ENCODE data around the gene GFM1.
"Not testable (repeated sequence)": the region's sequence is repeated elsewhere in the genome, so short reads cannot be mapped to it uniquely, and the experiment has no call there.

The GFM1 gene

DNA sequence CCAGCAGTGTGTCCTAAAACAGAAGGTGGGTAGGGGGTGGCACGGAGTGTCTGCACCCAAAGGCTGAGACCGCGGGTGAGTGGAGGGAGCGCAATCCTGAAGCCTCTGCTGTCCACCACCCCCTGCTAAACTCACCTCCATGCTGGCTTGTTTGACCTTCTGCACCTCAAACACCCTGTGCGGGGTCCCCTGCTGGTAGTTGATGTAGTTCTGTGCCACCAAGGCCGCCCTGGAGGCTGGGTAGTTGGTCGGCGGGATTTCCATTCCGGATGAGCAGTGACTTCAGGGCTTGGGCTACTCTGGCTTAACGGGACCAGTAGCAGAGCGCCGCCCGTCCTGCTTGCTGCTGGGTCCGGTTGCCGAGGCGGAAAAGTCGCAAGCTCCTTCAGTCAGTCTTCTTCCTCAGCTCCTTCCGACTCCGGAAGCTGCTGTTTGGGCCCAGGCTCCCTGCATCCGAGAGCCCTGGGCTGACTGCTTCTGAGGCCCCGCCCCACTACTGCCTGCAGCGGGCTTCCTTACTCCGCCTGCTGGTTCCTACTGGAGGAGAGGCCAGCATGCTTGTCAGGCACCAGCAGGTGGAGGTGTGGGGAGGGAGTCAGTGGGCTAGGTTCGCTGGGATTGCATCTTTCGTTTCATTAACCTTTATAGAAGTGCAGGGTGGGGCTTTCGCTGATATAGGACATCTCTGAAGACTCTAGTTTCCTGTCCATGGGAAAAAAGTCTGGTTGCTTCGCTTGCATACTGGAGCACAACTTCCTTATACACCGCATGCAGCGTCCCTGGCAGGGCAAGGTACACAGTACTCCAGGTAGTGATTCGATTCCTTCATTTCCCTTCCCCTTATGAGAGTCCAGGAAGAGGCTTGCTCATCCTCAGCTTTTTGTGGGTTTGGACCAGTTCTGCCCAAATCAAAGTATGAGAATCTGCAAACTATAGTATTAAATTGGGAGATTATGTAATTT is 28.2 kb downstream of the GFM1 start, which contains the start of gene LXN:
LXN (minus strand) TSS at position 434 of the 962 bp plus-strand sequence; CDS start at position 264, 170 bp downstream.
- Histone ChIP-seq H3K27me3 (ENCODE audit: insufficient read depth, low read length) (no peaks in the 10 kb centered on the region), H3K27ac (ENCODE audit: low read depth, low read length) (peak within 1 kb of the TSS; percentile 15; the same call in 1 of the 2 replicates), H3K36me3 (ENCODE audit: insufficient read depth, low read length) (no peaks in the 10 kb centered on the region), H3K4me1 (ENCODE audit: control insufficient read depth, insufficient read depth, low read length, unreplicated experiment) (peaks cover 18% of the 10 kb centered on the region), H2AFZ (ENCODE audit: low read length, unreplicated experiment) (peak within 1 kb of the TSS; percentile 48), H3K79me2 (ENCODE audit: control insufficient read depth, insufficient read depth, low read length, unreplicated experiment) (peaks cover 5% of the 10 kb centered on the region), H3K4me3 (ENCODE audit: low read depth, low read length) (peak within 1 kb of the TSS; percentile 82)

GRCh38 chr3:158678687-158679086 is 34.4 kb downstream of the GFM1 start:
- Histone ChIP-seq H3K4me1 (ENCODE audit: control insufficient read depth, insufficient read depth, low read length, unreplicated experiment) (peaks cover 15% of the 10 kb centered on the region), H3K36me3 (ENCODE audit: insufficient read depth, low read length) (no peaks in the 10 kb centered on the region), H2AFZ (ENCODE audit: low read length, unreplicated experiment) (no peak overlapping the region), H3K27me3 (ENCODE audit: insufficient read depth, low read length) (no peaks in the 10 kb centered on the region), H3K4me3 (ENCODE audit: low read depth, low read length) (no peak overlapping the region), H3K27ac (ENCODE audit: low read depth, low read length) (no peak overlapping the region), H3K79me2 (ENCODE audit: control insufficient read depth, insufficient read depth, low read length, unreplicated experiment) (no peaks in the 10 kb centered on the region)

- Histone ChIP-seq H3K4me3 (ENCODE audit: low read depth, low read length) (no peak overlapping the region), H2AFZ (ENCODE audit: low read length, unreplicated experiment) (no peak overlapping the region), H3K4me1 (ENCODE audit: control insufficient read depth, insufficient read depth, low read length, unreplicated experiment) (peaks cover 19% of the 10 kb centered on the region), H3K79me2 (ENCODE audit: control insufficient read depth, insufficient read depth, low read length, unreplicated experiment) (no peaks in the 10 kb centered on the region), H3K36me3 (ENCODE audit: insufficient read depth, low read length) (no peaks in the 10 kb centered on the region), H3K27ac (ENCODE audit: low read depth, low read length) (no peak overlapping the region), H3K27me3 (ENCODE audit: insufficient read depth, low read length) (no peaks in the 10 kb centered on the region)
Measured at GRCh38 chr3:158679547-158680000, 35.2 kb downstream of the GFM1 start.

GRCh38 chr3:158680861-158681260 is 36.5 kb downstream of the GFM1 start:
- no peaks in the 10 kb centered on the region for H3K27me3 ChIP-seq (ENCODE audit: insufficient read depth, low read length)
- no peak overlapping the region for H3K4me3 ChIP-seq (ENCODE audit: low read depth, low read length)
- no peak overlapping the region for H3K27ac ChIP-seq (ENCODE audit: low read depth, low read length)
- no peaks in the 10 kb centered on the region for H3K79me2 ChIP-seq (ENCODE audit: control insufficient read depth, insufficient read depth, low read length, unreplicated experiment)
- H3K36me3 ChIP-seq (ENCODE audit: insufficient read depth, low read length), result 0 out of 2 replicates have a peak, but pooled peaks cover 2% of the 10 kb centered on the region
- no peak overlapping the region for H2AFZ ChIP-seq (ENCODE audit: low read length, unreplicated experiment)
- peaks cover 27% of the 10 kb centered on the region for H3K4me1 ChIP-seq (ENCODE audit: control insufficient read depth, insufficient read depth, low read length, unreplicated experiment)

- Histone ChIP-seq H3K27me3 (ENCODE audit: insufficient read depth, low read length) (no peaks in the 10 kb centered on the region), H2AFZ (ENCODE audit: low read length, unreplicated experiment) (no peak overlapping the region), H3K4me3 (ENCODE audit: low read depth, low read length) (no peak overlapping the region), H3K27ac (ENCODE audit: low read depth, low read length) (peak overlapping the region; percentile 55), H3K36me3 (ENCODE audit: insufficient read depth, low read length) (0 out of 2 replicates have a peak, but pooled peaks cover 2% of the 10 kb centered on the region), H3K4me1 (ENCODE audit: control insufficient read depth, insufficient read depth, low read length, unreplicated experiment) (peaks cover 27% of the 10 kb centered on the region), H3K79me2 (ENCODE audit: control insufficient read depth, insufficient read depth, low read length, unreplicated experiment) (no peaks in the 10 kb centered on the region)
Measured at GRCh38 chr3:158683230-158683962, 39.1 kb downstream of the GFM1 start.

DNA sequence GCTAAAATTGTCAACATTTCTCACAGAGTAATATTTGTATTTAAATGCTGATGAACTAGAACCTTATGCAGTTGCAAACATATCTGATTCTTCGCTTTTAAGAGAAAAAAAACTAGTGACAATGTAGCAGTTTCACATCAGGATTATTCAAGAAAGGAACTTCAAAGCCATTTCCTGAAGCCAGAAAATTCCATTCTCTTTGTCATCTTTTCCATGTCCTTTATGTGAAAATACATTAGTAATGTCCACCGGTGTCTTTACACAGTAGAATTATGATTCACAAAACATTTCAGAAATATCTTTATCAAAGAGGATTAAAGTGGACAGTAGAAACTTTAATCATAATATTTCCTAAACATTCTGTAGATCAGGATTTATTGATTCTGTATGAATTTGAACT is 40.8 kb downstream of the GFM1 start:
- Histone ChIP-seq H3K27ac (ENCODE audit: low read depth, low read length) (peak overlapping the region; percentile 12; the same call in 1 of the 2 replicates), H3K4me1 (ENCODE audit: control insufficient read depth, insufficient read depth, low read length, unreplicated experiment) (peaks cover 18% of the 10 kb centered on the region), H3K36me3 (ENCODE audit: insufficient read depth, low read length) (0 out of 2 replicates have a peak, but pooled peaks cover 2% of the 10 kb centered on the region), H3K79me2 (ENCODE audit: control insufficient read depth, insufficient read depth, low read length, unreplicated experiment) (no peaks in the 10 kb centered on the region), H3K4me3 (ENCODE audit: low read depth, low read length) (no peak overlapping the region), H3K27me3 (ENCODE audit: insufficient read depth, low read length) (no peaks in the 10 kb centered on the region), H2AFZ (ENCODE audit: low read length, unreplicated experiment) (no peak overlapping the region)

DNA sequence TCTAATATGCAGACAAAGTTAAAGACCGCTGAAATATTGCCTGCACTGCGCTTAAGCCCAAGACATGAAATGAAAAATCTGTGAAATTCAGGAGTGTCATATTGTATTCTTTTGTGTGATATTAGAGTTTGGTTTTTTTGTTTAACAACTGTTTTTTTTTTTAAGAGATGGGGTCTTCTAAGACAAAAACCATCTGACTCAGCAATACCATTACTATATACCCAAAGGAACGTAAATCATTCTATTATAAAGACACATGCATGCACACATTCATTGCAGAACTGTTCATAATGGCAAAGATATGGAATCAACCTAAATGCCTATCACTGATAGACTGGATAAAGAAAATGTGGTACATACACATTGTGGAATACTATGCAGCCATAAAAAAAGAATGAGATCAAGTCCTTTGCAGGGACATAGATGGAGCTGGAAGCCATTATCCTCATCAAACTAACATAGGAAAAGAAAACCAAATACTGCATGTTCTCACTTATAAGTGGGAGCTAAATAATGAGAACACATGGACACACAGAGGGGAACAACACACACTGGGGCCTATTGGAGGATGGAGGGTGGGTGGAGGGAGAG is 49.6 kb downstream of the GFM1 start:
- H3K27ac ChIP-seq (ENCODE audit: low read depth, low read length); H3K4me1 ChIP-seq (ENCODE audit: control insufficient read depth, insufficient read depth, low read length, unreplicated experiment); H3K4me3 ChIP-seq (ENCODE audit: low read depth, low read length); H2AFZ ChIP-seq (ENCODE audit: low read length, unreplicated experiment); H3K27me3 ChIP-seq (ENCODE audit: insufficient read depth, low read length); H3K79me2 ChIP-seq (ENCODE audit: control insufficient read depth, insufficient read depth, low read length, unreplicated experiment): not testable (repeated sequence)
- peaks cover 25% of the 10 kb centered on the region for H3K36me3 ChIP-seq (ENCODE audit: insufficient read depth, low read length)

DNA sequence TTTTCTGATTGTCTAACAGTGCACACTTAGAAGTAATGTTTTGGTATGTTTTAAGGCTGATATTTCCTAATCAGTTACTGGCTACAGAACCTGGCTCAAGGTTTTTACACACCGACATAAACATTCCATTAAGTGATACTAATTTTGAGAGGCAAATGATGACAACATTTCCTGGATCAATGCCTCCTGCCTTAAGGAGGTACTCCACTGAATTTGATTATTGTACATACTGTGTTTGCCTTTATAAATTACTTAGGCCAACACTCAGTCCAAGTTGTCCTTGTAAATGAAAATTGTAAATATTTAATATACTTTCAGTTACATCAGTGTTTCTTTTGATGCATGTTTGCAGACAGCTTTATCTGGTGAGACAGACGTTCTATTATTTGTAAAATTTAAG is 52.3 kb downstream of the GFM1 start:
- Histone ChIP-seq H3K79me2 (ENCODE audit: control insufficient read depth, insufficient read depth, low read length, unreplicated experiment) (no peaks in the 10 kb centered on the region), H3K27me3 (ENCODE audit: insufficient read depth, low read length) (no peaks in the 10 kb centered on the region), H3K36me3 (ENCODE audit: insufficient read depth, low read length) (peaks cover 16% of the 10 kb centered on the region), H3K27ac (ENCODE audit: low read depth, low read length) (no peak overlapping the region), H3K4me1 (ENCODE audit: control insufficient read depth, insufficient read depth, low read length, unreplicated experiment) (peaks cover 16% of the 10 kb centered on the region), H2AFZ (ENCODE audit: low read length, unreplicated experiment) (no peak overlapping the region), H3K4me3 (ENCODE audit: low read depth, low read length) (no peak overlapping the region)

DNA sequence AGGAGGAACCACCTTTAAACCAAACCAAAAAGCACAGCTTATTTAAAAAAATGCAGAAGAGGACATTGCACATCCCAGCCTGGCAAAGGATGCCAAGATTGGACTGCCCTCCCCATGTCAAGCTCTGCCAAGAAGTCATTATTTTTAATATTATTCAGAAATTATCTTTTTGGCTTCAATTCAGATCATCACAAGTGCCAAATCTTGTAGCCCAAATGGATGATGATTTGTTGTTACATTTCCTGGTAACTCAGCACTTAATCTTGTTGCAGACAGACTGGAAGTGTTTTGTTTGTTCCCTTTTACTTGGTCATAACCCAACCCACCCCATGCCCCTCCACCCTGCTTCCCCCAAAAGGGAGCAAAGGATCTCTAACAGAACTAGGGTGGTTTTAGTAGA is 56.2 kb downstream of the GFM1 start:
- no peaks in the 10 kb centered on the region for H3K27me3 ChIP-seq (ENCODE audit: insufficient read depth, low read length)
- peaks cover 7% of the 10 kb centered on the region for H3K79me2 ChIP-seq (ENCODE audit: control insufficient read depth, insufficient read depth, low read length, unreplicated experiment)
- H3K4me1 ChIP-seq (ENCODE audit: control insufficient read depth, insufficient read depth, low read length, unreplicated experiment), result peaks cover 40% of the 10 kb centered on the region
- H2AFZ ChIP-seq (ENCODE audit: low read length, unreplicated experiment), result no peak overlapping the region
- no peak overlapping the region for H3K4me3 ChIP-seq (ENCODE audit: low read depth, low read length)
- 0 out of 2 replicates have a peak, but pooled peaks cover 4% of the 10 kb centered on the region for H3K36me3 ChIP-seq (ENCODE audit: insufficient read depth, low read length)
- H3K27ac ChIP-seq (ENCODE audit: low read depth, low read length), result peak overlapping the region; percentile 72

DNA sequence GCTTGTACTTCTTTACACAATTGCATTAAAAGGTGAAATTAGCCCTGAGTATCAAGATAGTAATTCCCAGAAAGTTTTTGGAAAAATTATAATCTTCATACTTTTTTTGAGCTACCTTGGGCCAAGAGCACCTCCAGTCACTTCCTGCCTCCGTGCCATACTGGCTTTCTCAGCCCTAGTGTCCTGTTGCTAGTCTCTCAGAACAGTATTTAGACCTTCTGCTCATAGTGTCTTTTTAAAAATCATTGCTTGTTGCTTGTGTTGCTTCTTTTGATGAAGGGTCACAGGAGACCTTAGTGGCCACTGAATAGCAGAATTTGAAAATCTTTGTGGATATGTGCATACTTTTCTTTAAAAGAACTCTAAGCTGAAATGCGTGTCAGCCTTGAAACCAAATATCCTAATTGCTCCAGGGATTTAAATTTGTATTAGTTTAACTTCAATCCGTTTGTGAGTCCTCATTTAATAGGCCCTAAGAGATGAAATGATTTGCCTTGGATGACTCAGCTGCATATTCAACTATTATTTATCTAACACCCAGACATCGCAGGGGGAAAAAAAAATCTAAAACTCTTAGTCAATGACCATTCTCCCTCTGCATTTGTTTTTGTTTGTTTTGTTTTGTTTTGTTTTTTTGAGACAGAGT is 57.2 kb downstream of the GFM1 start:
- H3K36me3 ChIP-seq (ENCODE audit: insufficient read depth, low read length), result 0 out of 2 replicates have a peak, but pooled peaks cover 4% of the 10 kb centered on the region
- peaks cover 40% of the 10 kb centered on the region for H3K4me1 ChIP-seq (ENCODE audit: control insufficient read depth, insufficient read depth, low read length, unreplicated experiment)
- peaks cover 7% of the 10 kb centered on the region for H3K79me2 ChIP-seq (ENCODE audit: control insufficient read depth, insufficient read depth, low read length, unreplicated experiment)
- no peaks in the 10 kb centered on the region for H3K27me3 ChIP-seq (ENCODE audit: insufficient read depth, low read length)
- peak overlapping the region; percentile 28; the same call in 1 of the 2 replicates for H3K4me3 ChIP-seq (ENCODE audit: low read depth, low read length)
- H2AFZ ChIP-seq (ENCODE audit: low read length, unreplicated experiment), result no peak overlapping the region
- H3K27ac ChIP-seq (ENCODE audit: low read depth, low read length), result peak overlapping the region; percentile 72

All from ACC112 (cell line).